ENCODE measurements around the gene ARHGAP12.
"Not testable (repeated sequence)": the region's sequence is repeated elsewhere in the genome, so short reads cannot be mapped to it uniquely, and the experiment has no call there.

ARHGAP12 gene

GRCh38 chr10:31926765-31927564 is 1.7 kb downstream of the ARHGAP12 start:
- no peak for DNase-seq (ENCODE audit: low read depth in 3 of 3)

- DNase-seq (ENCODE audit: low read depth in 3 of 3) = no peak
These were observed 2.5 kb downstream of the ARHGAP12 start for GRCh38 chr10:31926160-31926559.

- DNase-seq (ENCODE audit: low read depth in 3 of 3) = no peak
These were observed 3.8 kb downstream of the ARHGAP12 start for GRCh38 chr10:31924833-31925232.

- DNase-seq (ENCODE audit: low read depth in 3 of 3) = no peak
These were observed 5.2 kb downstream of the ARHGAP12 start for GRCh38 chr10:31923389-31923788.

- DNase-seq (ENCODE audit: low read depth in 3 of 3) = no peak
These were observed 7.6 kb downstream of the ARHGAP12 start for GRCh38 chr10:31921031-31921430.

- no peak for DNase-seq (ENCODE audit: low read depth in 3 of 3)
These were observed 8.1 kb downstream of the ARHGAP12 start for GRCh38 chr10:31920538-31920937.

- DNase-seq (ENCODE audit: low read depth in 3 of 3) = no peak
These were observed 9.8 kb downstream of the ARHGAP12 start for GRCh38 chr10:31918671-31919409.

GRCh38 chr10:31914370-31914769 is 14.3 kb downstream of the ARHGAP12 start:
- DNase-seq (ENCODE audit: low read depth in 3 of 3) = no peak

GRCh38 chr10:31912898-31913850 is 15.5 kb downstream of the ARHGAP12 start:
- no peak for DNase-seq (ENCODE audit: low read depth in 3 of 3)

GRCh38 chr10:31912289-31912688 is 16.3 kb downstream of the ARHGAP12 start:
- DNase-seq (ENCODE audit: low read depth in 3 of 3) = no peak

- no peak for DNase-seq (ENCODE audit: low read depth in 3 of 3)
These were observed 18.6 kb downstream of the ARHGAP12 start for GRCh38 chr10:31910016-31910415.

GRCh38 chr10:31908157-31908556 is 20.5 kb downstream of the ARHGAP12 start:
- no peak for DNase-seq (ENCODE audit: low read depth in 3 of 3)

GRCh38 chr10:31906039-31906438 is 22.6 kb downstream of the ARHGAP12 start:
- DNase-seq (ENCODE audit: low read depth in 3 of 3) = no peak

- no peak for DNase-seq (ENCODE audit: low read depth in 3 of 3)
These were observed 23.0 kb downstream of the ARHGAP12 start for GRCh38 chr10:31905586-31905985.

GRCh38 chr10:31902625-31903024 is 26.0 kb downstream of the ARHGAP12 start:
- DNase-seq (ENCODE audit: low read depth in 3 of 3) = no peak

- no peak for DNase-seq (ENCODE audit: low read depth in 3 of 3)
These were observed 31.1 kb downstream of the ARHGAP12 start for GRCh38 chr10:31897506-31897905.

GRCh38 chr10:31896968-31897384 is 31.7 kb downstream of the ARHGAP12 start:
- no peak for DNase-seq (ENCODE audit: low read depth in 3 of 3)

- not testable (repeated sequence) for DNase-seq (ENCODE audit: low read depth in 3 of 3)
These were observed 32.9 kb downstream of the ARHGAP12 start for GRCh38 chr10:31895722-31896121.

GRCh38 chr10:31888442-31888841 is 40.2 kb downstream of the ARHGAP12 start:
- no peak for DNase-seq (ENCODE audit: low read depth in 3 of 3)

- no peak for DNase-seq (ENCODE audit: low read depth in 3 of 3)
These were observed 40.8 kb downstream of the ARHGAP12 start for GRCh38 chr10:31887850-31888249.

- DNase-seq (ENCODE audit: low read depth in 3 of 3) = no peak
These were observed 41.7 kb downstream of the ARHGAP12 start for GRCh38 chr10:31886885-31887284.

- DNase-seq (ENCODE audit: low read depth in 3 of 3) = no peak
These were observed 42.7 kb downstream of the ARHGAP12 start for GRCh38 chr10:31885971-31886370.
